Measurements from ENCODE around the gene TSPEAR.
A peak's percentile ranks its signal among the peaks of the same experiment; 100 is the strongest.

Gene TSPEAR

GRCh38 chr21:44518686-44519085 is 192.7 kb downstream of the TSPEAR start:
- no peak for DNase-seq
- H3K4me1 Mint-ChIP-seq (ENCODE audit: low read depth): no peaks in the 10 kb centered on the region
- no peaks in the 10 kb centered on the region for H3K36me3 Mint-ChIP-seq (ENCODE audit: low read depth)
- H3K4me3 Mint-ChIP-seq: no peak overlapping the region
- no peak overlapping the region for H3K27ac Mint-ChIP-seq
- no peaks in the 10 kb centered on the region for H3K9me3 Mint-ChIP-seq
- no peaks in the 10 kb centered on the region for H3K27me3 Mint-ChIP-seq

- Mint-ChIP-seq H3K4me1 (ENCODE audit: low read depth) (no peaks in the 10 kb centered on the region), H3K4me3 (peak overlapping the region; percentile 1), H3K27me3 (no peaks in the 10 kb centered on the region), H3K27ac (no peak overlapping the region), H3K9me3 (no peaks in the 10 kb centered on the region), H3K36me3 (ENCODE audit: low read depth) (no peaks in the 10 kb centered on the region)
- no peak for DNase-seq
Observed at GRCh38 chr21:44517175-44517899, 194.0 kb downstream of the TSPEAR start.

- Mint-ChIP-seq H3K27me3 (no peaks in the 10 kb centered on the region), H3K9me3 (no peaks in the 10 kb centered on the region), H3K36me3 (ENCODE audit: low read depth) (no peaks in the 10 kb centered on the region), H3K4me1 (ENCODE audit: low read depth) (no peaks in the 10 kb centered on the region), H3K27ac (no peak overlapping the region), H3K4me3 (no peak overlapping the region)
- DNase-seq: no peak
Observed at GRCh38 chr21:44516828-44517174, 194.6 kb downstream of the TSPEAR start.

GRCh38 chr21:44516342-44516741 is 195.0 kb downstream of the TSPEAR start:
- DNase-seq: no peak
- no peaks in the 10 kb centered on the region for H3K27me3 Mint-ChIP-seq
- no peaks in the 10 kb centered on the region for H3K36me3 Mint-ChIP-seq (ENCODE audit: low read depth)
- H3K27ac Mint-ChIP-seq: no peak overlapping the region
- no peaks in the 10 kb centered on the region for H3K9me3 Mint-ChIP-seq
- H3K4me1 Mint-ChIP-seq (ENCODE audit: low read depth): no peaks in the 10 kb centered on the region
- no peak overlapping the region for H3K4me3 Mint-ChIP-seq

- Mint-ChIP-seq H3K9me3 (no peaks in the 10 kb centered on the region), H3K27ac (no peak overlapping the region), H3K27me3 (no peaks in the 10 kb centered on the region)
Observed at GRCh38 chr21:44515359-44516165, 195.8 kb downstream of the TSPEAR start.

GRCh38 chr21:44514746-44515358 is 196.5 kb downstream of the TSPEAR start:
- no peak for DNase-seq
- Mint-ChIP-seq H3K27ac (no peak overlapping the region), H3K4me1 (ENCODE audit: low read depth) (peaks cover 3% of the 10 kb centered on the region), H3K9me3 (no peaks in the 10 kb centered on the region), H3K27me3 (no peaks in the 10 kb centered on the region), H3K36me3 (ENCODE audit: low read depth) (no peaks in the 10 kb centered on the region), H3K4me3 (no peak overlapping the region)

More at GRCh38 chr21:44515359-44516165, 195.8 kb downstream of the TSPEAR start:
- Mint-ChIP-seq H3K36me3 (ENCODE audit: low read depth) (no peaks in the 10 kb centered on the region), H3K4me3 (no peak overlapping the region), H3K4me1 (ENCODE audit: low read depth) (peaks cover 3% of the 10 kb centered on the region)
- DNase-seq: no peak

- Mint-ChIP-seq H3K4me1 (ENCODE audit: low read depth) (peaks cover 3% of the 10 kb centered on the region), H3K27ac (no peak overlapping the region), H3K36me3 (ENCODE audit: low read depth) (no peaks in the 10 kb centered on the region)
Observed at GRCh38 chr21:44514218-44514520, 197.2 kb downstream of the TSPEAR start.

GRCh38 chr21:44513389-44514217 is 197.8 kb downstream of the TSPEAR start:
- H3K9me3 Mint-ChIP-seq: no peaks in the 10 kb centered on the region
- H3K27ac Mint-ChIP-seq: no peak overlapping the region
- H3K27me3 Mint-ChIP-seq: no peaks in the 10 kb centered on the region
- no peak overlapping the region for H3K4me3 Mint-ChIP-seq
- DNase-seq: no peak
- H3K36me3 Mint-ChIP-seq (ENCODE audit: low read depth): no peaks in the 10 kb centered on the region
- peaks cover 3% of the 10 kb centered on the region for H3K4me1 Mint-ChIP-seq (ENCODE audit: low read depth)

More at GRCh38 chr21:44514218-44514520, 197.2 kb downstream of the TSPEAR start:
- Mint-ChIP-seq H3K27me3 (no peaks in the 10 kb centered on the region), H3K9me3 (no peaks in the 10 kb centered on the region), H3K4me3 (no peak overlapping the region)
- no peak for DNase-seq

GRCh38 chr21:44512496-44513388 is 198.6 kb downstream of the TSPEAR start:
- DNase-seq: no peak
- H3K9me3 Mint-ChIP-seq: no peaks in the 10 kb centered on the region
- no peak overlapping the region for H3K27ac Mint-ChIP-seq
- H3K4me3 Mint-ChIP-seq: no peak overlapping the region
- H3K4me1 Mint-ChIP-seq (ENCODE audit: low read depth): peaks cover 3% of the 10 kb centered on the region
- no peaks in the 10 kb centered on the region for H3K27me3 Mint-ChIP-seq
- H3K36me3 Mint-ChIP-seq (ENCODE audit: low read depth): no peaks in the 10 kb centered on the region

GRCh38 chr21:44511938-44512275 is 199.5 kb downstream of the TSPEAR start:
- Mint-ChIP-seq H3K36me3 (ENCODE audit: low read depth) (no peaks in the 10 kb centered on the region), H3K9me3 (no peaks in the 10 kb centered on the region), H3K27ac (no peak overlapping the region), H3K4me1 (ENCODE audit: low read depth) (peaks cover 3% of the 10 kb centered on the region), H3K4me3 (no peak overlapping the region), H3K27me3 (no peaks in the 10 kb centered on the region)
- DNase-seq: no peak

- no peaks in the 10 kb centered on the region for H3K36me3 Mint-ChIP-seq (ENCODE audit: low read depth)
- no peak overlapping the region for H3K27ac Mint-ChIP-seq
Observed at GRCh38 chr21:44511219-44511937, 200.0 kb downstream of the TSPEAR start.

GRCh38 chr21:44510508-44511218 is 200.7 kb downstream of the TSPEAR start:
- H3K4me1 Mint-ChIP-seq (ENCODE audit: low read depth): peaks cover 3% of the 10 kb centered on the region
- H3K36me3 Mint-ChIP-seq (ENCODE audit: low read depth): no peaks in the 10 kb centered on the region
- no peak overlapping the region for H3K4me3 Mint-ChIP-seq
- H3K27me3 Mint-ChIP-seq: no peaks in the 10 kb centered on the region
- H3K9me3 Mint-ChIP-seq: no peaks in the 10 kb centered on the region
- no peak overlapping the region for H3K27ac Mint-ChIP-seq
- DNase-seq: peak; percentile 87

More at GRCh38 chr21:44511219-44511937, 200.0 kb downstream of the TSPEAR start:
- Mint-ChIP-seq H3K4me1 (ENCODE audit: low read depth) (peaks cover 3% of the 10 kb centered on the region), H3K4me3 (no peak overlapping the region), H3K27me3 (no peaks in the 10 kb centered on the region), H3K9me3 (no peaks in the 10 kb centered on the region)
- DNase-seq: no peak

- no peaks in the 10 kb centered on the region for H3K9me3 Mint-ChIP-seq
- no peaks in the 10 kb centered on the region for H3K27me3 Mint-ChIP-seq
- no peak for DNase-seq
- H3K36me3 Mint-ChIP-seq (ENCODE audit: low read depth): no peaks in the 10 kb centered on the region
- H3K4me3 Mint-ChIP-seq: no peak overlapping the region
- peaks cover 3% of the 10 kb centered on the region for H3K4me1 Mint-ChIP-seq (ENCODE audit: low read depth)
- no peak overlapping the region for H3K27ac Mint-ChIP-seq
Observed at GRCh38 chr21:44510109-44510507, 201.3 kb downstream of the TSPEAR start.
